HG02759 (cell line): ENCODE data around the gene MRC2.
"Not testable (repeated sequence)": the region's sequence is repeated elsewhere in the genome, so short reads cannot be mapped to it uniquely, and the experiment has no call there.

Experiments
- ATAC-seq: cut with Tn5 transposase; IDR thresholded peaks from one replicate; pipeline ENCODE4 v1.9.1; 2021; ENCODE audit warnings: mild to moderate bottlenecking, moderate library complexity; ENCODE audit not compliant: unreplicated experiment

Gene MRC2

GRCh38 chr17:62627219-62627903, at the start of gene MRC2:
Gene MRC2, plus strand, starts transcription at chr17:62627670. Its CDS starts 133 bp downstream, at chr17:62627803.
- ATAC-seq, result peak; percentile 53

DNA sequence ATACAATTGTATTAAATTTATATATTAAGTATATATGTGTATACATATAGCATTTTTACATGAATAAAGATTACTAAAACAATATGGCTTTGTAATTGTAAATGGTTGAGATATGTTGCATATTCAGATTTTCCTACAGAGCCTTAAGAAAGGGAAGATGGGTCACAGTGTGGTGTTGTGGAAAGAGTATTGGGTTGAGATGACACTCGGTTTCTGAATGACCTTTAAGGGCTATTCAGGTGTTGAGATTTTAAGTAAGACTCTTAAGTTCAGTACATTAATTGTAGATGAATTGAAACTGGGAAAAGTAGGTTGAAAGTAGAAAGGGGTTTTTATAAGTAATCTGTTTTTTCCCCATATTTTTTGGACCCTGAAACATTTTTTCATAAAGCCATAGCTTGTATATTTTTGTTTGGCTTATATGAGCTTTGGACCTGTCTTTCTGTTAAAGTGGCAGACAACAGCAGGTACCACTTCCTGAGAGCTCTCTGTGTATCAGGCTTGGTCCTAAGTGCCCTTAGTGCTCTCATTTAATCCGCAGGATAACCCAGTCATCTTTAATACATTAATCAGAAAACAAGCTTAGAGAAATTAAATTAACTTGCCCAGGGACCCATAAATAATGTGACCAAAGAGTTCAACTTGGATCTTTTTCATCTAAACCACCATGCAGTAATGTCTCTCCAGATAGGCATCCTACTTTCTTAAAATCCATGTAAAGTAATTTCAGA, 48.5 kb upstream of the MRC2 start:
- ATAC-seq, result no peak

DNA sequence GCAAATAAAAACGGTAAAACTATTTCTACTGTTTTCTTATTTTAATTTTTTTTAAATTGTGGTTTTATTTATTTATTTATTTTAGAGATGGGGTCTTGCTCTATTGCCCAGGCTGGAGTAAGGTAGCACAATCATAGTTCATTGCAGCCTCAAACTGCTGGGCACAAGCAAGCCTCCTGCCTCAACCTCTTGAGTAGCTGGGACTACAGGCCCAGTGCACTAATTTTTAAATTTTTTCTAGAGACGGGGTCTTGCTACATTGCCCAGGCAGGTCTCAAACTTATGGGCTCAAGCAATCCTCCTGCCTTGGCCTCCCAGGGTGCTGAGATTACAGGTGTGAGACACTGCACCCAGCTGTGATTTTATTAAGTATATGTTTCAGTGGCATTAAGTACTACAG, 46.5 kb upstream of the MRC2 start:
- ATAC-seq, result no peak

DNA sequence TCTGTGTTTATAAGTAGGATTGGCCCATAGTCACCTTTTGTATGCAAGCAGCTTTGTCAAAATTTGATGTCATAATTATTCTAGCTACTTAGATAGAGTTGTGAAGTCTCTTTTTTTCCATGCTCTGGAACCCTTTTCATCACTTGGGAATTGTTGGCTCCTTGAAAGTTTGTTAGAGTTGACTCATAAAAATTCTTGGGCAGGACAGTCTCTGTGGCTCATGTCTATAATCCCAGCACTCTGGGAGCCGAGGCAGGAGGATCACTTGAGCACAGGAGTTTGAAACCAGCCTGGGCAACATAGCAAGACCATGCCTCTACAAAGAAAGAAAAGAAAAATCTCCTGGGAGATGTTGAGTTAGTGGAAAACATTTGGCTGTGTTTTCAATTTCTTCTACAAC, 45.7 kb upstream of the MRC2 start:
- ATAC-seq, result no peak

GRCh38 chr17:62587554-62587953, 39.9 kb upstream of the MRC2 start:
- ATAC-seq, result no peak

DNA sequence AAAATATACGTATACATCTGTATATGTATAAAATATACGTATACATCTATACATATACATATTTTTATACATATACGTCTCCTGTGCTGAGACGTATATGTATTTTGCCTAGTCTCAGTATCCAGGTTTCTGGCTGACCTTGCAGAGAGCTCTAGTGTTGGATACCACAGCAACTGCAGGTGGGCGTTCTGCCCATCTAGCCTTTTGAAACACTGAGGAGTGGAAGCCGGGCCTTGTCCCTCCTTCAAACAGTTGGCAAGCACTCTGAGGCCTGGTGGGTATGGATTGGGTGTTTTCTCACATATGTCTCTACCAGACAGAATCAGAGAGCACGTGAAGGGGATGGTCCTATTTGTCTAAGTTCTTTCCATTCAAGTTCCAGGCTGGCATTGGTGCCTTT, 39.4 kb upstream of the MRC2 start:
- ATAC-seq, result no peak

- ATAC-seq, result no peak
Observed at GRCh38 chr17:62591333-62591732, 36.1 kb upstream of the MRC2 start.

- ATAC-seq, result not testable (repeated sequence)
Observed at GRCh38 chr17:62591822-62592221, 35.6 kb upstream of the MRC2 start.

DNA sequence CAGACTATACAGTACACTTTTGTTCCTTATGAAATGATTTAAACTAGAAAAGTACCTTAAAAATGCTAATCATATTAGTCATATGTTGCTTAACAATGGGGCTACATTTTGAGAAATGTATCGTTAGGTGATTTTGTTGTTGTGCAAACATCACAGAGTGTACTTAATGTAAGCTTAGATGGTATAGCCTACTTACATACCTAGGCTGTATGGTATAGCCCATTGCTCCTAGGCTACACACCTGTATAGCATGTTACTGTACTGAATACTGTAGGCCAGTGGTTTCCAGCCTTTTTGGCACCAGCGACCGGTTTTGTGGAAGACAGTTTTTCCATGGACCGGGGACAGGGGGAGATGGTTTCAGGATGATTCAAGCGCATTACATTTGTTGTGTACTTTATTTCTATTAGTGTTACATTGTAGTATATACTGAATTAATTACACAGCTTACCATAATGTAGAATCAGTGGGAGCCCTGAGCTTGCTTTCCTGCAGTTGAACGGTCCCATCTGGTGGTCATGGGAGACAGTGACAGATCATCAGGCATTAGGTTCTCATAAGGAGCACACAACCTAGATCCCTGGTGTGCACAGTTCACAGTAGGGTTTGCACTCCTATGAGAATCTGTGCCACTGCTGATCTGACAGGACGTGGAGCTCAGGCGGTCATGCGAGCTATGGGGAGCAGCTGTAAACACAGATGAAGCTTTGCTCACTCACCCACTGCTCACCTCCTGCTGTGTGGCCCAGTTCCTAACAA, 35.0 kb upstream of the MRC2 start:
- no peak for ATAC-seq

DNA sequence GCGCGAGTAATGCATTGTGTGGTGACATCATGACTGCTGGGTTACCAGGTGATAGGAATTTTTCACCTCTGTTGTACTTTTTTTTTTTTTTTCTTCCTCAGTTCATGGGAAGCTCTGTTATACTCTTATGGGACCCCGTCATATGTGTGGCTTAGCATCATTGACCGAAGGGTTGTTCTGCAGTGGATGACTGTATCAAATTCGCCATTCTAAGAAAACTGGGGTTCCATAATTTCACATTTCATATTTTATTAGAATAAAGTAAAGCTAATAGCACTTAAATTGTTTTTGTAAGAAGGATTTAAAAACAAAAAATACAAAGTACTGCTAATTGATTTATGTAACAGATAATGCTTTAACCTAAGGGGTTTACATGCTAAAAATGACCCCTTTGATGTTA, 32.0 kb upstream of the MRC2 start:
- no peak for ATAC-seq

DNA sequence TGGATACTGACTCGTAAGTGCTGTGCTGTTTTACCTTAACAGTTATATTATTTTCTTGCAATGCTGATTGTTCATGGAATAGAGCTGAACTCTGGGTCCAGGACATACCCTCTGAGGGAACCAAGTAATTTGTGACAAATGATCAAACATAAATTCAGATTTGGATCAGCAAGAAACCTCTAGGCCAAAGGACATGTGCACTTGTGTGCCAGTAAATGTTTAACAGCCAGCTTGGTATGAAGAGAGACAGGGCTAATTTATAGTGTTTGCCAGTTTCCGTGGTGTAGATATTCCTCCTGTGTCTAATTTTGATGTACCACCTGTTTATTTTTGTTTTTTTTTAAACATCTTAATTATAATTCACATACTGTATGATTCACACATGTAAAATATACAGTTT, 30.8 kb upstream of the MRC2 start:
- no peak for ATAC-seq

GRCh38 chr17:62597150-62597549, 30.3 kb upstream of the MRC2 start:
- no peak for ATAC-seq

DNA sequence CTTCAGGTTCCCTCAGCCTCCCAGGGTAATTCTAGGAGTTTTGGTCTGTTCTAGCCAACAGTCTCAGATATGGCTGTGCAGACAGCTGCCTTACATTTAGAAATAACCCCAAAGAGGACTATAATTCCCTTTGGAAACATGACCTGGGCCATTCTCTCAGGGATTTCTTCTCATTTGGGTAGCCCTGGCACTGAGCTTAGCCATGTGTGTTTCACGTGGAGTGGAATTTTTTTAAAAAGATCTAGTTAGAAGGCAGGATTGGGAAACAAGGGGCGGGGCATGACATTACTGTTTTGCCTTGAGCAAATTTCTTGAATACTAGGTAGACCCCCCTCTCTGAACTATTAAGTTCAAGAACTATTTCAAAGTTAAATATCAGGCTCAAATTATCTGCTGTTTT, 29.6 kb upstream of the MRC2 start:
- ATAC-seq, result no peak

GRCh38 chr17:62599964-62600657, 27.4 kb upstream of the MRC2 start:
- no peak for ATAC-seq

- no peak for ATAC-seq
Observed at GRCh38 chr17:62600805-62601204, 26.7 kb upstream of the MRC2 start.

- no peak for ATAC-seq
Observed at GRCh38 chr17:62601471-62601870, 26.0 kb upstream of the MRC2 start.

DNA sequence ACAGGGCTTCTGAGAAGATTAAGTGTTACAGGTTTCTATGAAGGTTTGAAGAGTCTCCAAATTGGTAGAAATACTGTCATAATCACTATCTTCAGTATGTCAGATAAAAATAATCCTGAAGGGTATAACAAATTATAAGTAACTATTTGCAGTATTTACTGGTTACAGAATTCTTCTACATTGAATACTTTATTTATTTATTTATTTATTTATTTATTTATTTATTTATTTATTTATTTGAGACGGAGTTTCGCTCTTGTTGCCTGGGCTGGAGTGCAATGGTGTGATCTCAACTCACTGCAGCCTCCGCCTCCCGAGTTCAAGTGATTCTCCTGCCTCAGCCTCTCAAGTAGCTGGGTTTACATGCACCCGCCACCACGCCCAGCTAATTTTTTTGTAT, 23.7 kb upstream of the MRC2 start:
- not testable (repeated sequence) for ATAC-seq

GRCh38 chr17:62605588-62605987, 21.9 kb upstream of the MRC2 start:
- no peak for ATAC-seq

GRCh38 chr17:62611292-62611691, 16.2 kb upstream of the MRC2 start:
- no peak for ATAC-seq

- no peak for ATAC-seq
Observed at GRCh38 chr17:62611728-62612127, 15.7 kb upstream of the MRC2 start.

- not testable (repeated sequence) for ATAC-seq
Observed at GRCh38 chr17:62612289-62612688, 15.2 kb upstream of the MRC2 start.
